GM21390 (cell line): Measurements from ENCODE around the gene TNFRSF1B.

Experiments used
- ATAC-seq: cut with Tn5 transposase; IDR thresholded peaks from one replicate; pipeline ENCODE4 v1.9.1; 2021; ENCODE audit not compliant: unreplicated experiment

TNFRSF1B gene

GRCh38 chr1:12157366-12158231 lies 9.2 kb upstream of the TNFRSF1B start:
- no peak for ATAC-seq

GRCh38 chr1:12158357-12159092 lies 8.3 kb upstream of the TNFRSF1B start:
- no peak for ATAC-seq

- no peak for ATAC-seq
Observed at GRCh38 chr1:12159816-12160215, 7.0 kb upstream of the TNFRSF1B start.

- ATAC-seq = no peak
Observed at GRCh38 chr1:12161324-12161661, 5.5 kb upstream of the TNFRSF1B start.

- ATAC-seq = peak; percentile 78
Observed at GRCh38 chr1:12161662-12162458, 4.9 kb upstream of the TNFRSF1B start.

- no peak for ATAC-seq
Observed at GRCh38 chr1:12162459-12163137, 4.2 kb upstream of the TNFRSF1B start.

GRCh38 chr1:12163210-12163609 lies 3.6 kb upstream of the TNFRSF1B start:
- no peak for ATAC-seq

- no peak for ATAC-seq
Observed at GRCh38 chr1:12164210-12164609, 2.6 kb upstream of the TNFRSF1B start.

DNA sequence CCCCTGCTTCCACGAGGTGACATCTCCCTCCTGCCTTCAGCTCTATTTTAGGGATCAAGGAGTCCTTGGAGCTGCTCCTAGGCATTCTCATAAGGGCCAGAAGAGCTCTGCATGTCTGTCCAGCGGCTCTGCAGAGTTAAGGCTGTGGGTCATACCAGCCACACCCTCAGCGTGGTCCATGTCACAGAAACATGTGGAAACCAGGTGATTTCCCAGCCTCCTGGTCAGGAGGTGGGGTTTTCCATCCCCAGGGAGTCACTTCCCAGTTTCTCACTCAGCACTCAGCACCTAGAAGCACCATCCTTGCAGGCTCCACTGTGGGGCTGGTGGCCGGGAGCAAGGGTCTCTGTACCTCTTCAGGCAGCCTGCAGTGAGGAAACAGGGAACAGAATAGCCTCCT lies 1.4 kb upstream of the TNFRSF1B start:
- no peak for ATAC-seq

DNA sequence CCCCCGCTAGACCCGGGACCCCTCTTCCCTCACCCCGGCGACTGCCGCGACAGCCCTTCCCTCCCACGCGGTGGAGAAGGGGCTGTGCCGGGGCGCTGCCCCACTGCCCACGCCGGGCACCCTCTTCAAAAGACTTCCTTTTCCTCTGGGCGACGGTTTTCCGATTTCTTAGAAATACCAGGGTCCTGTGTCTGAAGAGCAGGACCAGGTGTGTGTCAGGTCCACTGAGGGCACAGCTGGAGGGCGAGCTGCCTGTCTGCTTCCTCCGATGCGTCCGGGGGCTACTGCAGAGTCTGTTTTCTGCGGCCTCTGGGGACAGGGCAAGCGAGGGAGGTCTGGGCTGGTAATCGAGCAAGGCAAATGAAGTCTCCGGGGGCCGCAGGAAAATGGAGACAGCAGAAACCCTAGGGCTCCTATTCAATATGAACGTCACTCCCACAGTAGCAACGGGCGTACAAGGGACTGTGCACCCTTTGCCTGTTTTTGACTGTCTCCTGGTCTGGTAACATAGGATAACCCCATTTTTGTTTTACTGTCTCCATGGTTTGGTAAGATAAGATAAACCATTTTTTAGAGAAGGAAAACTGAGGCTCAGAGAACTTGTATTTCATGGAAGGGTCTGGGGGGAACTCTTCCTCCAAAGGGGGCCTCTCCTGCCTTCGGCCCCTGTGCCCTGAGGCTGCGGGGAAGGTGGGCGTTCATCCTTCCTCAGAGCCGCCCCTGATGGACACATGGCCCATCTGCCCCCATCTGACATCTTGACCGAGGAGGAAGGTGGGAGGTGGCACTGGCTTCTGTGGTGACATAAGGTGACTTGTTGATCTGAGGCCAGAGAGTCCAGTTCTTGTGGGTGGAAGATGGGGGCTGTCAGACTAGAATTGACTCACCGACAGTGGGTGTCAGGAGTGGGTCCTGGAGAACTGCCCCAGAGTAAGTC lies 970 bp downstream of the TNFRSF1B start:
- peak; percentile 7 for ATAC-seq

DNA sequence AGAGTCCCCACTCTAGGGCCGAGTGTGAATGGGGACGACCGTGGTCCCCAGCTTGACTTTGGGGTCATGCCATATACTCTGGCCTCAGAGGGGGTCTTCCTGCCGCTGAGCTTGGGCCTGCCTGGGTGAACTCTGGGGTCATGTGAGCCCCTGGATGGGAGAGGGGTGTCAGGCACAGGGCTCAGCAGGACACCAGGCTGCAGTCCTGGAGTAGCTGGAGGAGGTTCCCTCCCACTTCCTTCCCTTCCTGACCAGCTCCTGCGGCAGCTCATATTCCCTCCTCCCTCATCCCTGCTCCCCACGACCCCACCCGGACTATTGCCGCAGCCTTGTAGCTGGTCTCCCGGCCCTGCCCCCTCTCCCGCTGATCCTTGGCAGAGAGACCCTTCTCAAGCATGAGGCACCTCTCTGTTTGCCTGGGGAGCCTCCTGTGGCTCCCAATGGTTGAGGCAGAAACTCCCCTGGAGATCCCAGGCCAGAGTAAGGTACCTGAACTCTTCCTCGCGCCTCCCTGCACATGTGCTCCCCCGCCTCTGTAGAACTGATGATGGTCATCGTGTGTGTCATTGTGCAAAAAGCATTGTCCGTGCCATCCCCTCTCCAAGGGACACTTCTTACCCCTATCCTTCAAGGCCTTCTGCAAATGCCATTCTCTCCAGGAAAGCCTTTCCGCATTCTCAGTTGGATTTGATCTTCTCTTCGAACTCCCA lies 1.8 kb downstream of the TNFRSF1B start:
- no peak for ATAC-seq

GRCh38 chr1:12169442-12170135 lies 2.8 kb downstream of the TNFRSF1B start:
- no peak for ATAC-seq

GRCh38 chr1:12170263-12170671 lies 3.5 kb downstream of the TNFRSF1B start:
- ATAC-seq = no peak

GRCh38 chr1:12171206-12172041 lies 4.6 kb downstream of the TNFRSF1B start:
- no peak for ATAC-seq

- ATAC-seq = no peak
Observed at GRCh38 chr1:12172042-12172851, 5.5 kb downstream of the TNFRSF1B start.

DNA sequence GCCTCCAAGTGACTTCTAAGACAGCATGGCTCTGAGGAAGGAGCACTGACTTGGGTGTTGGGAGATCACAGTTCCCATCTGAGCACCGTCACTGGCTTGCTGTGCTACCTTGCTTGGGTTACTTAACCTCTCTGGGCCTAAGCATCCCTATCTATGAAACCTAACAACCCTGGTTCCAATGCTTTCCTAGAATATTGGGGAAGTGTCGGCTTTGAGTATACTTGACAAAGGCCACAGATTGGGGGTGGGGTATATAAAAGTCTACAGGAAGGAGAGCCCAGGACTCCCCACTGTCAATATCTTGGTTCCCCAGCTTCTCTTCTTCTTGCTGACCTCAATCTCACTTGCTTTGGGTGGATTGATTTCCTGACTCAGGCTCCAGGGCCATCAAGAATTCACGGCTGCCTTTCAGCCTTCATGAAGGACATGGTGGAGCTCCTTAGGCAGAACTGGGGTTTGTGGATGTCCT lies 6.3 kb downstream of the TNFRSF1B start:
- ATAC-seq = no peak

- ATAC-seq = no peak
Observed at GRCh38 chr1:12173631-12174121, 6.9 kb downstream of the TNFRSF1B start.
